Stimulated activated CD8-positive, alpha-beta memory T cell treated with anti-CD3 and anti-CD28 coated beads, Interleukin-12 subunit alpha, Interleukin-12 subunit beta, amount 100 ng/mL, for 24 hours (primary cell): ENCODE measurements around the gene NEURL1.

Experiments used
- DNase-seq: peaks from one replicate; pipeline ENCODE4 v3.0.0-alpha.2; 2020; ENCODE audit errors: extremely low read depth

The NEURL1 gene

DNA sequence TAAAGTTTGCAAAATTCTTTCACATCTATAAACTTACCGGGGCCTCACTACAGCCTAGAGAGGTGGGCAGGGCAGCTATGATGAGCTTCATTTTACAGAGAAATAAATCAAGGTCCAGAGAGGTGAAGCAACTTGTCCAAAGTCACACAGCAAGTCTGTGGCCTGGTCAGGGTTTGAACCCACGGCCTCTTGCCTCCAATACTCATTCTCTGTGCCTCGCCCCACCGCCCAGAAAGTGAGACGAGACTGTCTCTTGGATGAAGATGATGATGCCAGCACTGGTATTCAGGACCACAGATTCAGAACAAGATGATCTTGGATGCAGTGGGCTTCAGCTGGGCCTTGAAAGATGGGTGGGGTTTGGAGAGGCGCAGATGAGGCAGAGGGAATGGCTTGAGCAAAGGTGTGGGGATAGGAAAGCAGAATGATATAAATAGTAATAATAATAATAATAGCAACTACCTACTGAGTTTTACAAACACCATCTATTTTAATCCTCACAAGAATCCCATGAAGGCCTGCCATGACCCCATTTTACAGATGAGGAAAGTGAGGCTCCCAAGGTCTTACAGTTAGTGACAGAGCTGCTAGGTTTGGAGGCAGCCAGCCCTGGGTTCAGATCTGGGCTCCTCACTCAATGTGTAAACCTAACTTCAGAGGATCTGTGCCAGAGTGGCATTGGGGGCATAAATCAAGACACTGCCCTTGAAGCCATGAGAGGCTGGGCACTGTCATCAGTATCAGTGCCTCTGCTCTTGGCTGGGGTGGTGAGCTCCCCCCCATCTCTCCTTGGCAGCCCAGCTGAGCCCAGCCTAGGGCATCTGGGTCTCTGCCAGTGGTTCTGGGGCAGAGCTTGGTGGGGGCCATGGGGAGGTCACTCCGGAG is 70.0 kb downstream of the NEURL1 start:
- DNase-seq: no peak

DNA sequence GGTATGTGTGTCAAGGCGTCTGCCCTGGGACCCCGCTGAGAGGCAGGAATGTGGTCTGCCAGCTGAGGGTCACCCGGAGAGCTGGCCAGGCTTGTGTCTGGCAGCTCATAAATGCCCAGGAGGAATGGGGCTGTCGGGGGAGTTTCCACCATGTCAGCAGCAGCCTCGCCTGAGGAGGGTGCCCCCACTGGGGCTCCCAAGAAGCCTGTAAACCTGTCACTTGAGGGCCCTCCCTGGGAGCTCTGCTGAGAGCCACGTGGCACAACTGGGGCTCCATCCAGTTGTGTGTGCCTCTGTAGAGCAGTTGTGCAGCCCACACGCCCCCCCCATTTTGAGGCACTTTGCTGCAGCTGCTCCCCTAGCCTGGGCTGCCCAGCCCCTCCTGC is 70.6 kb downstream of the NEURL1 start:
- no peak for DNase-seq

DNA sequence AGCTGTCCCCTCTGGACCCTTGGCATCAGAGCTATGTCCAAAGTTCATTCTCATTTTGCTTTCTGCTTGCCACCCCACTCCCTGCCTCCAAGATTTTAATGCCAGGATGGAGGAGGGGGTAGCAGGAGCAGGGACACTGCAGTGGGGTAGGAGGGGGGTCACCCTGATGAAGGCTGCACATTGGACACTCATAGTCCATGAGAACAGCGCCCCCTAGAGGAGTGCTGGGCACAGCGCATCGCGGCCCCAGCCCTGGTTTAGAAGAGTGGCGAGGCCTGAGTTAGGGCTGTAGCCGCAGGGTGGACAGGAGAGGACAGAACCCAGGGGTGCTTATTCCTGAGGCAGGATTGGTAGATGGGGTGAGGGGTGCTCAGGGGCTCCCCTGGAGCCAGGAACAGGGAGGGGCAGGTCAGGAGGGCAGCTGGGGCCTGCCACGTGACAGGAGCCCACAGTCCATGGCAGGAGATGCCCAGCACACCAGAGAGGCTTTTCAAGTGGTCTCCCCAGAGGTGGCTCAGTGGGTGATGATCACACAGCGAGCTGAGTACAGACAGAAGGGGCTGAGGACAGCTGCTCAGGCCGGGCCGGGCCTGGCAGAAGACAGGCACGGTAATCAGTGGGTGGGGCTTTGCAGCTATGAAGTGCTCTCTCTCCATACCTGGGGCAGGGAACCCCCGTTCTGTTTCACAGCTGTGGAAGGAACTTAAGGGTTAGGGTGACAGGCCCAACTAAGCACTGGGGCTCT is 71.4 kb downstream of the NEURL1 start:
- no peak for DNase-seq

- DNase-seq: no peak
Observed at GRCh38 chr10:103566536-103566935, 73.0 kb downstream of the NEURL1 start.

DNA sequence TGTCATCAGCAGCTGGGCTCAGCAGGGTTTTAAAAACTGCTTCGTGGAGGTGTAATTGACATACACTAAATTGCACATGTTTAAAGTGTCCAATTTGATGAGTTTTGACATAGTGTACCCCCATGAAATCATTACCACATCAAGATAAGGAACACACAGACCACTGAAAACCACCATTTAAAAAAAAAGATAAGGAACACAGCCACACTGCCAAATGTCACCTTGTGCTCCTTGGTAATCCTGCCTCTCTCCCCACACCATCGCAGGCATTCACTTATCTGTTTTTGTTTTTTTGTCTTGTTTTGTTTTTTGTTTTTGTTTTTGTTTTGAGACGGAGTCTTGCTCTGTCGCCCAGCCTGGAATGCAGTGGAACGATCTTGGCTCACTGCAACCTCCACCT is 75.0 kb downstream of the NEURL1 start:
- no peak for DNase-seq

GRCh38 chr10:103569896-103570295 is 76.4 kb downstream of the NEURL1 start:
- DNase-seq: no peak

- no peak for DNase-seq
Observed at GRCh38 chr10:103570844-103571655, 77.5 kb downstream of the NEURL1 start.

- DNase-seq: no peak
Observed at GRCh38 chr10:103571656-103571975, 78.1 kb downstream of the NEURL1 start.

- no peak for DNase-seq
Observed at GRCh38 chr10:103572347-103573204, 79.1 kb downstream of the NEURL1 start.

DNA sequence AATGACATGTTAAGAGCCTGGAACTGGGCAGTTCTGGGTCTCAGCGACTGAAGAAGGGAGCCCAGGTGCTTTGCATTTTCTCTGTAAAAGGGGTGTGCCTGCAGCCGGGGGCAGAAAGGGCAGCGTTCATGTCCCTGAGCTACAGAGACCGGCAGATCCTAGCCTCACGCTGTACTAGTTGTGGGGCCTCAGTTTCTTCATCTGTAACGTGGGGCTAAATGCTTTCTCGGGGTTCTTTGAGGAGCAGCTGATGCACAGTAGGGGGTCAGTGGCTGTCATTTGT is 79.6 kb downstream of the NEURL1 start:
- DNase-seq: no peak

- no peak for DNase-seq
Observed at GRCh38 chr10:103574097-103575061, 80.9 kb downstream of the NEURL1 start.

GRCh38 chr10:103575416-103576075 is 82.0 kb downstream of the NEURL1 start:
- no peak for DNase-seq

- DNase-seq: no peak
Observed at GRCh38 chr10:103576076-103576471, 82.6 kb downstream of the NEURL1 start.

GRCh38 chr10:103576862-103577261 is 83.4 kb downstream of the NEURL1 start:
- no peak for DNase-seq

GRCh38 chr10:103578782-103579382 is 85.4 kb downstream of the NEURL1 start:
- no peak for DNase-seq

DNA sequence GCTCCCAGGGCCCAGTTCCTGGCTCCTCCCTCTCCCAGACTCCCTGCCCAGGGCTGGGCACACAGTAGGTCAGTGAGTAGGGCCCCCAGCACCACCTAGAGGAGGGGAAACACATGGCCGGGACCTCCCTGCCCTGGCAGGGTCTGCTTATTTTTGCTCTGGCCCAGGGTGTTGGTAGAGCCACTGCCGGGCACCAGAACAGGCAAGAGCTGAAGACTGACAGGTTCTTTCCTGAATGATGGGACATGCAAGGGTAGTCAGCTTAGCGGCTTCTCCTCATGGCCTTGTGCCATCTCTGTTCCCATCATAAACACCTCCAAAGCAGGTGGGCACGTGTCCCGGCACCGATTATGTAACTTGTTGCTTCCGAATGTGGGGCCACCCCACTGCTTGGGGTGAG is 86.5 kb downstream of the NEURL1 start:
- no peak for DNase-seq

DNA sequence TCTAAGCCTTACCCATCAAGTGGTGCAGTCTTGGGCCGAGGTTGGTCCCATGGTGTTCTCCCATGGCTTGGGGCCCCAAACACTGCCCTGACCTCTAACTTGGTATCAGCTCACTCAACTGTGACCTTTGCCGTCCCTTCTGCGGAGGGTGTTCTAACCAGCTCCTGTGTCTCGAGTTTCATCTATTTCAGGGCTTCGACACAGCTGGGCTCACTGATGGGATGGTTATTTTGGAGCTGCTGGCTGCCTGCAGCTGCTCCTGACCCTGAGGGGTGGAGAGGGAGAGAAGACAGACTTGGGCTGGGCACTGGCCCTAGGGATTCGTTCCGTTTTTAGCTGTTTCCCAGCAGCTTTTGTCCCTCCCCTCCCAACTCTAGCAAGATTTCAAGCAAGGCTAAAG is 86.9 kb downstream of the NEURL1 start:
- no peak for DNase-seq

GRCh38 chr10:103581499-103581898 is 88.0 kb downstream of the NEURL1 start:
- no peak for DNase-seq

GRCh38 chr10:103582331-103583123 is 89.0 kb downstream of the NEURL1 start:
- no peak for DNase-seq
